Effector CD8-positive, alpha-beta T cell (primary cell): ENCODE results near the gene NOS3.
A peak's percentile ranks its signal among the peaks of the same experiment; 100 is the strongest.
"Not testable (repeated sequence)": the region's sequence is repeated elsewhere in the genome, so short reads cannot be mapped to it uniquely, and the experiment has no call there.

Experiments
- DNase-seq: peaks from one replicate; lab custom pipeline; 2025; lab: John Stamatoyannopoulos, UW

Gene NOS3

DNA sequence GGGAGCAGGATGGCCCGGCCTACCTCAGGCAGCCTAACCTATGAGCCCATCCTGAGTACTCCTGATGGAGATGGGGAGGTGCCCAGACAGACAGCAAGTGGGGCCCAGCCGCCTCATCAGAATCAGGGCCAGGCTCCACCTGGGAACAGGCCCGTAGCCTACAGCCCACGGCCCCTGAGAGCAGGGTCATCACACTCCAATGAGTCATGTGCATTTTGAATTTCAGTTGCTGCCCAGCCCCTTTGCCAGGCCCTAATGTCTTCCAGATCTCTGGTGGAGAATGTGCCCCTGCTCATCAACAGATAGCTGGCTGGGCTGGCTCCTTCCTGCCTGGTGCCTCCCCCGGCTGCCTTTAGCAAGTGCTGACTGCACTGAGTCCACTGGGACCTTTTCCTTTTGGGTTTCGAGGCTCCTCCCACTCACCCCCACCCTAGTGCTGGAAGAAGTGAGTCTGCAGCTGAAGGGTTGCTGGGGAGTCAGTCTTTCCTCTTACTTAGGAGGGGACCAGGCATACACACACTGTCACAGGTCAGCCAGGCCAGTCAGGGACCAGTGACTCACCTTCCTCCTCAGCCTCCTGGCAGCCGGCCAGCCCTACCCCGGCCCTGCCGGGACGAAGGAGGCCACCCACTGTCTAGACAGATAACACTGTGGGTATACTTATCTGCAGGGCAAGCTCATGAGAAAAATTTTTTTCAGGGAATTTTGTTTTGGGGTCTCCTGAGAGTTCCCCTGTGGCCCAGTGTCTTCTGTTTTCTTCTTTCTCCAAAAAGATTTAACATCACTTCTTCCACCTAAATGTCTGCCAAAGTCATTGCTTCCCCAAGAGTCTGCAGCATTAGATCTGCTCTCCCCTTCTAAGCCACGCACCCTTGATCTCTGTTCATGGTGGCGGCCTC is 48.4 kb downstream of the NOS3 start:
- DNase-seq = no peak

GRCh38 chr7:151039850-151040548 is 49.2 kb downstream of the NOS3 start:
- DNase-seq = no peak

DNA sequence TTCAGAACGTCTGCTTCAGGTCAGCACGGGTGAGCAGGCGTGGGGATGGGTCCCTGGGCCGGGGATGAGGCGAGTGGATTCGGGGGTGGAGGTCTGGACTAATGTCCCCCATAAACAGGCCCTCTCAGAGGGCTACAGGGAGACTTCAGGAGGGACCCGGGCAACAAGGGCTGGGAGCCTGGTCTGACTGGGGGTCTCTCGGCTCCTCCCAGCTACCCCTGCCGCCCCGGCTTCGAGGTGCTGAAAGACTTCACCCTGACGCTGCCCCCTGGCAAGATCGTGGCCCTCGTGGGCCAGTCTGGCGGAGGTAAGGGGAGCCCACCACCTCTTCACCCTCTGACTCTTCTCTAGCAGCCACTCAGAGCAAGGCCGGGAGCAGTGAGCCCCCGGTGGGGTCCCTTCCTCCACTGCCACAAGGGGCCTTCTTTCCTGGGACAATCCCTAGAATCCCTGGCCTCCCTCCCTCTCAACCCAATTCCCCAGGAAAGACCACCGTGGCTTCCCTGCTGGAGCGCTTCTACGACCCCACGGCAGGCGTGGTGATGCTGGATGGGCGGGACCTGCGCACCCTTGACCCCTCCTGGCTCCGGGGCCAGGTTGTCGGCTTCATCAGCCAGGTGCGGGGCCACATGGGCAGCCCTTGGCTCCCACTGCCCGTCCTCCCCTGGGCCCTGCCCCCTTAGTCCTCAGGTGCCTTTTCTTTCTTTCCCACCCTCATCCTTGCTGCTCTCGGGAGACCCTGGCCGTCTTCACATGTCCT is 50.0 kb downstream of the NOS3 start:
- DNase-seq = no peak

DNA sequence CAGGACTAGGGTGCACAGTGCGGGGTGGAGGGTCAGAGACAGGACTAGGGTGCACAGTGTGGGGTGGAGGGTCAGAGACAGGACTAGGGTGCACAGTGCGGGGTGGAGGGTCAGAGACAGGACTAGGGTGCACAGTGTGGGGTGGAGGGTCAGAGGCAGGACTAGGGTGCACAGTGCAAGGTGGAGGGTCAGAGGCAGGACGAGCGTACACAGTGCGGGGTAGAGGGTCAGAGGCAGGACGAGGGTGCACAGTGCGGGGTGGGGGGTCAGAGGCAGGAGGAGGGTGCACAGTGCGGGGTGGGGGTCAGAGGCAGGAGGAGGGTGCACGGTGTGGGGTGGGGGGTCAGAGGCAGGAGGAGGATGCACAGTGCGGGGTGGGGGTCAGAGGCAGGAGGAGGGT is 52.6 kb downstream of the NOS3 start:
- DNase-seq = not testable (repeated sequence)

- no peak for DNase-seq
Measured at GRCh38 chr7:151043959-151044358, 53.1 kb downstream of the NOS3 start.

- DNase-seq = no peak
Measured at GRCh38 chr7:151045262-151045661, 54.4 kb downstream of the NOS3 start.

GRCh38 chr7:151045967-151046366 is 55.1 kb downstream of the NOS3 start:
- no peak for DNase-seq

DNA sequence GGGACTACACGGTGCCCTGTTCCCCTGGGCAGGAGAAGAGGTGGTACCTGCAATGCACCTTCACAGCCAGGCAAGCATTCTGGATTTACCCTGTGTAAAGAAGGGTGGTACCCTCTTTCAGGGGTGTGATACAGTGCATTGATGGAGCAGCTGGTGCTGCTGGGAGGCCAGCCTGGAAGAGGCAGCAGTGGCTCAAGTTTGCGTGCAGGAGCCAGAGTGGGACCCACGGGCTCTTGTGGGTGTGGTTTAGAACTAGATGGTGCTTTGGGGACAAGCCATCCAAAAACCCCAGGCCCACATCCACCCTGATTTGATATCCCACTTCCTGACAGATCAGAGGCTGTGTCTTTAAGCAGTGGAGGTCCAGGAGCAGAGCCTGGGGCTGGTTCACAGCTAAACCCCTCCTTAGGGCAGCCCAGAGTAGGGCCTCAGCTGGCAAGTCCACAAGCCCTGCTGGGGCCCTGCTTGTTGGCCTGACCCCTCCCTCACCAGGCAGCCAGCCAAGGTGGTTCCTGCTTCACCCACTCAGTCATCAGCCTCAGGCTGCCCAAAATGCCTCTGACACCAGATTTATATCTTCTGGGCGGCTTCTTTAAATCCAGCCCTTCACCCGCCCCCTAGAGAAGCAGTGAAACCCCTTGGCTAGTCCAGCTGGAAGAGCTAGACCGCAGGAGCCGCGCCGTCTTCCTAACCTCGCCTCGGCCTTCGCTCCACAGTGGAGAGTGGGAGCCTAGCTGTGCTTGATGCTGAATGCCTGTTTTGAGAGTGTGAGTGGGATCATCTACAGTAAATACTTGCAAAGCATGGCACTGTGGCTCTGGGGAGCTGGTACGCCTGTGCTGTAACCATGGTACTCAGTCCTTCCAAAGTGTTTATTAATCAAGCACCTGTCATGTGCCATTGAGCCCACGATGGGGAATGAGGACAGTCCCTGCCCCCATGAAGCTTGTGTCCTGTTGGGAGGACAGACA is 56.1 kb downstream of the NOS3 start:
- no peak for DNase-seq

DNA sequence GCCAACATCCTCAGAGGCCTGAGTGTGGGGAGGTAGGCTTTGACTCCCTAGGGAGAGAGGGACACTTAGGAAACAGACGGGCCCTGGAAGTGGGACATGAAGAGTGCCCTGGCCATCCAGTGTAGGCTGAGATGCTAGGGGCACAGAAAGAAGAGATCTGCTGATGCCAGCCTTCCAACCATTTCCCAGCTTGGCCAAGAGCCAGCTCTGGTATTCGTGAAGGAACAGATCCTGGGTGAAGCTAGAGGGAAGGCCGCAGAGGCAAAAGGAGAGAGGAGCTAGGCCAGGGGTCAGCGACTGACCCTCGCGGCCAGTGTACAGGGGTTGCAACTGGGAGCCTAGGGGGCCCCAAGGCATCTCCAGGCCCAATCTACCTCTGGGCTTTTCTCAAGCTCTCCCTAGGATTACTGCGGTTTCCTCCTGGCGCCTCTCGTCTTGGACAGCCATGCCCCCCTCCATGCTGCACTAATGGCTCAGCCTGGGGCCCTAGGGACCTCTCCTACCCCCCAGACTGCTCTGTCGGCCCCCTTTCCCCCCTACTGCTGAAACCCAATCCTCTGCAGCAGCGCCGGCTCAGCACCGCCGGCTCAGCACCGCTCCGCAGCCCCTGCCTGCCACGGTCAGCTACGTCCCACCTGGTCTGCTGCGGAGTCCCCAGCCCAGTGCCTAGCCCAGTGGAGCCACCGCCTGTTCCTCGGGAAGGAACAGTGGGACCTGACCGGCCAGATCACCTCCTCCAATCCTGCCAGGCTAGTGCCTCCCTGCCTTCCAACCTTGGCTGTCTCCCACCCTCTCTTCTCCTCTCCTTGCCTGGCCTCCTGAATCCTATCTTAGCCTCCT is 57.4 kb downstream of the NOS3 start, which contains the start of gene ASIC3:
ASIC3 (plus strand) TSS at position 556 of the 840 bp plus-strand sequence. CDS start 355 bp downstream, outside the sequence.
- no peak for DNase-seq

GRCh38 chr7:151048911-151049463 is 58.2 kb downstream of the NOS3 start:
- no peak for DNase-seq

DNA sequence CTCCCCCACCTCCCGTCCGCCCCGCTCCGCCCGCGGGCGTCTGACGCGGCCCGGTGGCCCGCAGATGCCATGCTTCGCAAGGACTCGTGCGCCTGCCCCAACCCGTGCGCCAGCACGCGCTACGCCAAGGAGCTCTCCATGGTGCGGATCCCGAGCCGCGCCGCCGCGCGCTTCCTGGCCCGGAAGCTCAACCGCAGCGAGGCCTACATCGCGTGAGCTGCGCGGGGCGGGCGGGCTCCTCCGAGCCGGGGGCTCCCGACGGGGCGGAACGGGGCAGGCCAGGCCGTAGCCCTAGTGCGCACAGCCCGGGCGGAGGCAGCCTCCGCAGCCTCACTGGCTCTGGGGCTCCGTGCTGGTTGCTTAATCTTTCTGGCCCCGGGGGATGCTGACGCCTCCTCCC is 60.3 kb downstream of the NOS3 start:
- DNase-seq = peak; percentile 42

GRCh38 chr7:151053096-151053495 is 62.3 kb downstream of the NOS3 start:
- no peak for DNase-seq

GRCh38 chr7:151053751-151054150 is 62.9 kb downstream of the NOS3 start:
- no peak for DNase-seq

- no peak for DNase-seq
Measured at GRCh38 chr7:151056283-151056665, 65.5 kb downstream of the NOS3 start.

- DNase-seq = no peak
Measured at GRCh38 chr7:151056666-151057505, 66.1 kb downstream of the NOS3 start.

GRCh38 chr7:151057506-151057988 is 66.7 kb downstream of the NOS3 start, which contains the start of gene CDK5:
TSS of gene CDK5 (minus strand) at chr7:151057897. CDS start at chr7:151057848, 49 bp downstream.
- no peak for DNase-seq

- peak; percentile 95 for DNase-seq
Measured at GRCh38 chr7:151057989-151058780, 67.4 kb downstream of the NOS3 start.
